Measurements from ENCODE around the gene DYNLT2.
A peak's percentile ranks its signal among the peaks of the same experiment; 100 is the strongest.

Gene DYNLT2

GRCh38 chr6:169751242-169752073 lies at the start of gene DYNLT2, which contains the start of gene ERMARD:
Gene DYNLT2, minus strand, starts transcription at chr6:169751572. Its CDS starts 114 bp downstream, at chr6:169751458.
Gene ERMARD, plus strand, starts transcription at chr6:169751622. Its CDS starts 36 bp downstream, at chr6:169751658.
- peak; percentile 92 for DNase-seq (ENCODE audit: low spot score)

GRCh38 chr6:169800668-169801395 lies 49.5 kb upstream of the DYNLT2 start:
- DNase-seq (ENCODE audit: low spot score), result no peak

- DNase-seq (ENCODE audit: low spot score), result no peak
Measured at GRCh38 chr6:169800116-169800667, 48.8 kb upstream of the DYNLT2 start.

DNA sequence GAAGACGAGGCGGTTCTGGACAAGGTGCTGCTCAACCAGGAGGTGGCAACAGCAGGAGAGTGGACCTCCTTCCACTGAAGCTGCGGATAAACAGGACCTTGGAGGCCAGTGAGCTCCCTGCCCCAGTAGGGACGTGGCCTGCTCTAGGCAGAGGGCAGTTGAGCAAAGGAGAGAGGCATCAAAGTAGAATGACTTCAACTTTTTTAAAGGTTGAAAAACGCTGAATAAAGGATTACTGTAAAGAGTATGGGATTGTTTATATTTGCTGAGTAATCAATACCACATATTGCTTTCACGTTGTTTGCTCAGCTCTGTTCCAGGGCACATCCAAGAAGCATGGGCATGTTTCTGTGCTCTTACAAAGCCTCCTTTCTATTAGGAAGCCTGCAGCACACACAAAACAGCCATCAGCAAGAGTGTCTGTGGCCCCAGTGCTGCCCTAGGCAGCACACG lies 48.1 kb upstream of the DYNLT2 start:
- DNase-seq (ENCODE audit: low spot score), result peak; percentile 34

- no peak for DNase-seq (ENCODE audit: low spot score)
Measured at GRCh38 chr6:169798764-169799473, 47.5 kb upstream of the DYNLT2 start.

DNA sequence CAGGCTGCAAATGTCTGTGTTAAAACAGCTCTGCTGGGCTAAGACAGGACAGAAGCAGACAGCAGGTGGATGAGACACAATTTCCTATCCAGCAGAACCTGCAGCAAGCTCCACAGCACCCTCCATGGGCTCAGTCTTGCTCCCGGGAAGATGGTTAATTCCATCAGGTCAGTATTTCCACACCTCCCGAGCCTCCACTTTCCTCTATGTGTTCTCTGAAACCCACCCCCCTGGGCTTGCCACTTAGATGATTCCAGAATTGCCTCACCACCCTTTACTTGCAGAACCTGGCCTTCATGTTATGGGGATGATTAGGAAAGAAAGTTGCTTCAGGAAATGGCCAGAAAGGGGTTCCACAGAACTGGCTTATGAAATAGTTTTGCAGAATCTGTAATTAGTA lies 43.8 kb upstream of the DYNLT2 start:
- DNase-seq (ENCODE audit: low spot score), result no peak

DNA sequence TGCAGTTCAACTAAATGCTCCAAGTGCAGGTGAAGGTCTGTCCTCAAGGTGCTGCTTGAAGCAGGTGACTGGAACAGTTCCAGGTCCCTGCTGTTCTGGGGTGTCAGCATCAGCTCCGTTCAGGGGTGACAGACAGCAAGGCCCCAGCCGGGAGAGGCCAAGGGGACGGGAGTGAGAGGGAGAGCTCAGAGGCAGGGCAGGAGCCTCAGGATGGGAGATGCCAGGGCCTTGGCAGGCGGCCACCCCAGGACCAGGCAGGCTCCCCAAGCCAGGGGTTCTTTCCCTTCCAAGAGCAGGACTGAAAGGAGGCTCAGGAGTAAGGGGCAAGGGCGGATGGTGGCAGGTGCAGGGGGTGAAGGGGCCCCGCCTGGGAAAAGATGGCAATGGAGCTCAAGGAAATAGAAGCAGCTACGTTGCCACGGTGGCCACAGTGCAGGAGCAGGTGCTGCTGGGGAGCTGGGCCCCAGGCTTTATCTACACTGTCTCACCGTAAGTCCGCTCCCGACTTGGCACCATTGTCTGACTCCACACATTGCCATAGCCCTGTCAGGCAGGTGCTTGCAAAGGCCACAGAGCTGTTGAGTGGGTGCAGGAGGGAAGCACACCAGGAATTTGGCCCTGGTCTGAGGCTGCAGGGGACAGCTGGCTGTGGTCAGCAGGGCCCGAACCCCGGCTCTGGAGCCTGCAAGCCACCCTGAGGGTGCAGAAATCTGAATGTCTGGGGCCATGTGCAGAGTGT lies 43.1 kb upstream of the DYNLT2 start:
- no peak for DNase-seq (ENCODE audit: low spot score)

DNA sequence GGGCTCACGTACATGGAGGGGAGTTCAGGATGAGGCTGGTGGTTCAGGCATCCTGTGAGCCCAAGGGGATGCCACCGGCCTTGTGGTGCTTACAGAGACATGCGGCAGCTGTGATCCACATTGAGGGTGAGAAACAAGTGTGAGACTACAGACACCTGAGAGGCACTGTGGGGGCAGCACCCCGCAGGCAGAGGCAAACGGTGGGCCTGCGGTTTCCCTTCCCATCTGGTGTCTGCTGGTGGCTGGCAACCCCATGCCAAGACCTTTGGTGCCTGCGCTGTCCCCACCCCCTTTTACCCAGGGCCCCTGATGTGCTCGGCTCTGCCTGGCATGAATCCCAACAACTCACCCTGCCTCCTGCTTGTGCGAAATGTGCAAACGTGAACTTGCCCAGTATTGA lies 42.0 kb upstream of the DYNLT2 start:
- no peak for DNase-seq (ENCODE audit: low spot score)

DNA sequence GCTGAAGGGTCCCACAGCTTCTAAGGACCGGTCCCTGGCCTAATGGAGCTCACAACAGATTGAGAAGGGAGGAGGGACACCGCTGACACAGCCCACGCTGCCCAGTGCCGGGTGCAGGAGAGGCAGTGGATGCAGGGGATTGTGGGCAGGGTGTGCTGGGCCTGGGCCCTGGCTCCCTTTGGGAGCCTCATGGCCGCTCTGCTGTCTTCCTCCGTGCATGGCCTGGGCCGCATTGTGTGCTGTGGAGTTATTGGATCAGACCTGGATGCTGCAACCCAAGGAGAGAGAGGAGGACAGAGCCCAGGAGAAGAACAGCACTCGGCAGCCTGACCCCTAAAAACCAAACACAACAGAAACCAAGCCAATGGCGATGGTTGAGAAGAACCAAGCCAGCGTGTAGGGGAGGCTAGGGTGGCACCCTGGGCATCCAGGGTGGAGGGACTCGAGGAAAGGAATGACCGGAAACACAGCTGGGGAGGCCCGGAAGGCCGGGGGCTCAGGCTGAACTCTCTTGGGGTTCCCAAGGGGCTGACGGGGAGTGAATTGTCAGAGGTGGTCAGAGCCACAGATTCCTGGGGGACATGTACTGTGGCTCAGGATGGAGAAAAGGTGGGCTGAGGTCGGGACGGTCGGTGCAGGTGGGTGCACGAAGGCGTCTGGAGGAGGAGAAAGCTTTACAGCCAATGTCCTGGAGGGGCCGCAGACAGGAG lies 41.1 kb upstream of the DYNLT2 start:
- DNase-seq (ENCODE audit: low spot score), result no peak

DNA sequence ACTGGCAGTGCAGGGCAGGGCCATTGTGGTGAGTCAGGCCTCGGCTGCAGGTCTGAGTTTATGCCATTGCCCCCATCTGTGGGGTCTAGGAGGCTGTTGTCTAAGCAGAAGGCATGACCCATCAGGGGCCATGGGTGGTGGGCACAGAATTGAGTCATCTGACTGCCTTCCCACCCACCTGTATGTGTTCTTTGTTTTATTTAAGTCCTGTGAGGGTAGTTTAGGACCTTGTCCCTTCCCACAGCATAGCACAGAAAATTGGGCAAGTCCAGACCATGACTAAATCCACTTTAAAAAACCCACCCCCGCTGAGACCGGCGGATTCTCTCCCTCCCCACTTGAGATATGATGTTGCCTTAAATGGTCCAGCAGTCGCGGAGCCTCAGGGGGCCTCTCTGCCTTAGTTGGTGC lies 40.4 kb upstream of the DYNLT2 start:
- DNase-seq (ENCODE audit: low spot score), result no peak

GRCh38 chr6:169789944-169790927 lies 38.9 kb upstream of the DYNLT2 start:
- DNase-seq (ENCODE audit: low spot score), result peak; percentile 76

GRCh38 chr6:169789146-169789943 lies 38.0 kb upstream of the DYNLT2 start:
- no peak for DNase-seq (ENCODE audit: low spot score)

- no peak for DNase-seq (ENCODE audit: low spot score)
Measured at GRCh38 chr6:169788809-169789145, 37.4 kb upstream of the DYNLT2 start.

DNA sequence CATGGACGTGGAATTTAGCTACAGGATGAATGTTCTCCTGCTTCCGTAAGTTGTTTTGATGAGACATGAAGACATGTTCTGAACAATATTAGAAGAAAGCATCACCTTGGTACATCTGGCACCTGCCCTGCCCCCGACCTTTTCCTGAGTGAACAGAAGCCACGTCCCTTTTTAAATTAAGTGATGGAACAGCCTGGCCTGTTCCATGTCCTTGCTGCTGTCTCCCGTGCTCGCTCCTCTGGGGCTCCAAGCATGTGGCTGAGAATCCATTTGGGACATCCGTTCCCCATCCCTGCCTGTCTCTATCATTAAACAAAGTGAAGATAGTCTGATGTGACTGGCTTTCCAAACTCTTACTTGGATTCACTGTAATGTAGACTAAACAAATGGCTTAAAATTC lies 36.4 kb upstream of the DYNLT2 start:
- no peak for DNase-seq (ENCODE audit: low spot score)

DNA sequence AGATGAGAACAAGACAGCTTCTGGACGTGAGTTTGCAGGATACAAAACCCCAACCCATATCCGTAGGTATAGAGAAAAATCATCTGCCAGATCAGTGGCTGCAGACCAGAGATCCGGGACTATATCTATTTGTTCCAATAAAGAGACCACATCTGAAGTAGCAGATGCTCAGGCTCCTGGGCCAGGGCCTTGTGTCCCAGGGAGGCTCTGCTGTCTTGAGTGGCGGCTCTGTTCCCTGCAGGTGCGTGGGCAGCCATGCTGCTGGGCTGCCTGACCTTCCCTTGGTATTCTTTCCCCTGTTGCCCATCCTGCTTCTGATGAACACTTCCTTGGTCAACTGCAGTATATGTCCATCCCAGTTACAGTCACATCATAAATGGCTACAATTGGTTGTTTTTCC lies 35.0 kb upstream of the DYNLT2 start:
- DNase-seq (ENCODE audit: low spot score), result no peak

DNA sequence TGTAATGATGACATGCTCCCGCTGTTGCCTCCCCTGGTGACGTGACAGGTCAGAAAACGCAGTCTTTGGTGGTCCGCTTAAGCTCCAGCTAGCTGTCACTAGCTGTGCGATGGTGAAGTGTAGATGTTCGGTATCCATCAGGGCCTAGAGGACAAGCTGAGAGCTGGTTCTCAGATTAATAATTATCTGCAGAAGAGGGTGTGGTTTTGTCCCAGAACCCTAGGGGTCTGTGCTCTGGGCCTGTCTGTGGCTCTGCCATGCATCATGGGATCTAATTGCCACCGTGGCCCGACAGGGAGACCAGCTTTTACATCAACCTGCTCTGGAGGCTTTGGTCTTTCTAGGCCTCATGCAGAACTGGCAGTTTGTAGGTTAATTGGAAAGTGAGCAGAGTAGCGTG lies 34.2 kb upstream of the DYNLT2 start:
- no peak for DNase-seq (ENCODE audit: low spot score)

DNA sequence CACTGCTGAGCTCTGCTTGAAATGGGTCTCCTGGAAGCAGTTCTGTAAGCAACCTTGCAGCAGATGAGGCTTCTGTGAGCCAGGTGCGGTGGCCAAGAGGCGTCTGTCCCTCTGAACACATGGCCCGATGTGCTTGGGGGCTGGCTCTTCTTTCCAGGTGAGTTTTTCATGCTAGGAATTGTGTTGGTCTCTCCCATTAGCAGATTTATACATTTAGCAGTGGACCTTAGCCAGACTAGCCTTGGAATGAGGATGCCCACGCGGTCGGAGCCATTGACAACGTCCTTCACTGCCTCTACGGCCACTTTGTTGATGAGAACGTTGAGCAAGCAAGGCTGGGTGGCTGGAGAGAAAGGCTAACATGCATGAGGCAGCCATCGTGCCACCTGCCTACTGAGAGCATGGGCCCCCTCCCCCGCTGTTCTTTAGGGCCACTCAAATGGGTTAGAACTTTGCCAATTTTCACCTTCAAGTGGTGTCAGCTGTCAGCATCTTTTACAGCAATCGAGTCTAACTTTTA lies 33.5 kb upstream of the DYNLT2 start:
- no peak for DNase-seq (ENCODE audit: low spot score)

DNA sequence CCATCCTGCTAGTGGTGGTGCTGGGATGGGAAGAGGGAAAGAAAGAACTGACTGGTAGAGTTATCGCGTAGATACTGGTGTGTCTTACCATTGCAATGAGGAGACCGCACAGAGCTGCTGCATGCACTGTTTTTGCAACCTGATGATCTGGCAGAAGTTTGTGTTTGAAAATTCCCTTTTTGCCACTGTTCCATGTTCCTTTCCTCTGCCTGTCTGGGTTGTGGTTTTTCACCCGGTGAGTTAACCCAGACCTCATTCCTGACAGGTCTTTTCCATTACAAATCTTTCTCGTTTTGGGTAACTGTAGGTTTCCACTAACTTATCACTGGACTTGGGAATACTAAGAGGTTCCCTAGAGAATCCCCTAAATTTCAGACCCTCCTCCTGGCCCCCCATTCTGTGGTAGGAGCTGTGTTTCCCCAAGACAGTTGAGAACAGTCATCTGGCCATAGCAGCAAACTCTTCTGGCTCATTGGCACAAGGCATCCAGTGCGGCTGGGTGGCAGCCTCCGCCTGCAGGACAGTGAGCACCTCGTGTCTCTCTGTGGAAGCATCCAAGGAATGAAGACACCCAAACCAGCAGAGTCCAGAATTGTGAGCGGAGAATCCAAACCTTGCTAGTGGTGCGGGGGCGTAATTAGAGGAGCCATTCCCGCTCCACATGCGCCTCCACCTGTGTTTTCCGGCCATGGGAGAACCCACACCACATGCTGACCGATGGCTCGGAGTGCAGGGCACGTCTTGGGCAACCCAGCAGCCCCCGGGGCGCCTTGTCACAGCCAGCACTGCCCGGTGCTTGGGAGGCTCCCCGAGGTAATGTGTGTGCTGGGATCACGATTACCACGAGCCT lies 32.8 kb upstream of the DYNLT2 start:
- no peak for DNase-seq (ENCODE audit: low spot score)
